ENCODE measurements around the gene LY6G6C. TPM values are rescaled to one million over a fixed set of nuclear protein-coding genes. Genes with fewer than 3 reads are reported as not detected.

LY6G6C gene
- total RNA-seq, 1 donor from 2014 or later: 1.8 TPM

DNA sequence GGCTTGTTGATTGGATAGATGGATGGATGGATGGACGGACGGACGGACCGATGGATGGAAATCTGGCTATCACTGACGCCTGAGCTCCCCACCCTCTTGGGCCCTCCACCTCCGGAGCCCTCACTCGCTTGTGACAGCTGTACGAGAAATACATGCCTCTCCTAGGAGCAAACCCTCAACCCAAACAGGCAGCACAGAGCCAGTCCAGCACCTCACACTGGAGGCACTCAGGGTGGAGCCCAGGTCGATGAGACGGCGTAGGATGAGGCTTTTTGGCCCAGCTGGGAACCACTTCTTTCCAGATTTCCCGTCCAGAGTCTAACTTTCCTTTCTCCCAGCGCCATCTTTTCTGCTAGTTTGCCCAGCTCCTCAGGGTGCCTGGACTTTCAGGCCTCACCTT is 38.0 kb downstream of the LY6G6C start:
- H3K4me1 Mint-ChIP-seq (ENCODE audit: low read depth, unreplicated experiment): peaks cover 12% of the 10 kb centered on the region
- no peak overlapping the region for H3K27ac Mint-ChIP-seq (ENCODE audit: unreplicated experiment)
- no peak for DNase-seq
- no peaks in the 10 kb centered on the region for H3K36me3 Mint-ChIP-seq (ENCODE audit: unreplicated experiment)
- H3K4me3 Mint-ChIP-seq (ENCODE audit: unreplicated experiment): peak overlapping the region; percentile 80
- peaks cover 11% of the 10 kb centered on the region for H3K27me3 Mint-ChIP-seq (ENCODE audit: unreplicated experiment)
- no peak for TF ChIP-seq CTCF (IDR thresholded peaks at IDR 0.05; ENCODE audit: partially characterized antibody, unreplicated experiment)
- peaks cover 17% of the 10 kb centered on the region for H3K9me3 Mint-ChIP-seq (ENCODE audit: unreplicated experiment)

- peaks cover 19% of the 10 kb centered on the region for H3K9me3 Mint-ChIP-seq (ENCODE audit: unreplicated experiment)
- peak overlapping the region; percentile 89 for H3K4me3 Mint-ChIP-seq (ENCODE audit: unreplicated experiment)
- H3K4me1 Mint-ChIP-seq (ENCODE audit: low read depth, unreplicated experiment): peaks cover 12% of the 10 kb centered on the region
- TF ChIP-seq CTCF (IDR thresholded peaks at IDR 0.05; ENCODE audit: partially characterized antibody, unreplicated experiment): no peak
- DNase-seq: no peak
- H3K36me3 Mint-ChIP-seq (ENCODE audit: unreplicated experiment): no peaks in the 10 kb centered on the region
- H3K27me3 Mint-ChIP-seq (ENCODE audit: unreplicated experiment): peaks cover 13% of the 10 kb centered on the region
- no peak overlapping the region for H3K27ac Mint-ChIP-seq (ENCODE audit: unreplicated experiment)
Observed at GRCh38 chr6:31681135-31681671, 40.3 kb downstream of the LY6G6C start.

GRCh38 chr6:31680226-31681134 is 41.1 kb downstream of the LY6G6C start, which contains the start of gene LY6G5C:
Gene LY6G5C (minus strand): TSS chr6:31681067. CDS start chr6:31680373, 694 bp downstream.
- peak; percentile 45 for TF ChIP-seq CTCF (IDR thresholded peaks at IDR 0.05; ENCODE audit: partially characterized antibody, unreplicated experiment)
- Mint-ChIP-seq H3K36me3 (ENCODE audit: unreplicated experiment) (no peaks in the 10 kb centered on the region), H3K27ac (ENCODE audit: unreplicated experiment) (peak within 1 kb of the TSS; percentile 77), H3K4me3 (ENCODE audit: unreplicated experiment) (peak within 1 kb of the TSS; percentile 89), H3K9me3 (ENCODE audit: unreplicated experiment) (peaks cover 17% of the 10 kb centered on the region), H3K4me1 (ENCODE audit: low read depth, unreplicated experiment) (peaks cover 12% of the 10 kb centered on the region), H3K27me3 (ENCODE audit: unreplicated experiment) (peaks cover 12% of the 10 kb centered on the region)
- peak; percentile 81 for DNase-seq

- peaks cover 15% of the 10 kb centered on the region for H3K9me3 Mint-ChIP-seq (ENCODE audit: unreplicated experiment)
- H3K27ac Mint-ChIP-seq (ENCODE audit: unreplicated experiment): peak overlapping the region; percentile 10
- no peaks in the 10 kb centered on the region for H3K36me3 Mint-ChIP-seq (ENCODE audit: unreplicated experiment)
- no peak for DNase-seq
- H3K4me3 Mint-ChIP-seq (ENCODE audit: unreplicated experiment): no peak overlapping the region
- TF ChIP-seq CTCF (IDR thresholded peaks at IDR 0.05; ENCODE audit: partially characterized antibody, unreplicated experiment): no peak
- H3K4me1 Mint-ChIP-seq (ENCODE audit: low read depth, unreplicated experiment): peaks cover 9% of the 10 kb centered on the region
- H3K27me3 Mint-ChIP-seq (ENCODE audit: unreplicated experiment): peaks cover 12% of the 10 kb centered on the region
Observed at GRCh38 chr6:31677955-31678354, 43.6 kb downstream of the LY6G6C start.

- TF ChIP-seq CTCF (IDR thresholded peaks at IDR 0.05; ENCODE audit: partially characterized antibody, unreplicated experiment): no peak
- Mint-ChIP-seq H3K36me3 (ENCODE audit: unreplicated experiment) (no peaks in the 10 kb centered on the region), H3K4me3 (ENCODE audit: unreplicated experiment) (no peak overlapping the region), H3K4me1 (ENCODE audit: low read depth, unreplicated experiment) (peaks cover 9% of the 10 kb centered on the region), H3K9me3 (ENCODE audit: unreplicated experiment) (peaks cover 15% of the 10 kb centered on the region), H3K27me3 (ENCODE audit: unreplicated experiment) (peaks cover 11% of the 10 kb centered on the region), H3K27ac (ENCODE audit: unreplicated experiment) (no peak overlapping the region)
- DNase-seq: no peak
Observed at GRCh38 chr6:31676904-31677303, 44.6 kb downstream of the LY6G6C start.
